Non-pigmented ciliary epithelial cell (primary cell): ENCODE measurements around the gene FAM234B.
A peak's percentile ranks its signal among the peaks of the same experiment; 100 is the strongest.

Experiments
- DNase-seq: peaks from one replicate; pipeline ENCODE4 v3.0.0-alpha.2; 2010; ENCODE audit warnings: low read depth

FAM234B gene, protein sequence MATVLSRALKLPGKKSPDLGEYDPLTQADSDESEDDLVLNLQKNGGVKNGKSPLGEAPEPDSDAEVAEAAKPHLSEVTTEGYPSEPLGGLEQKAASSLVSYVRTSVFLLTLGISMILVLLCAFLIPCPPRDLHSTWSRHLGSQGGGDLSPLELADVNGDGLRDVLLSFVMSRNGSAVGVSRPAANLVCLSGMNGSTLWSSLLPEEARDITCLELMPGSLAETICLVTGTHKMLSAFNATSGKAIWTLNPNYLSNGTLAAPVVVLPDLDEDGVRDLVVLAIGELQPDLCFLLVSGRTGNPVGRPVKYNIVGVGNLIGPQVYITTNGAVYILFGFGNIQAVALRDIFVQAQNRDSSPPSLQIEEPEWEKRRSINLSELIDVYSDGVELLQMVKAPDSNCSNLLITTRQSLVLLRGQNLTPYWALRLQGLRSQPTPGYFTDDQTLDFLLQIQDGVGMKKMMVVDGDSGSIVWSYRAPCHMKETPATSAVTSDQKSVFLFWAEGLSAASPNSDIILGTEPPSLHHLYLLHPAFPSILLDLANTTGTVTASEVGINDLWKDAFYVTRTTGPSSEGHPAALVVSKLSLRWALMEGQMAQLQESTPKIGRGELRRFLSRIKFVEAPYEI

DNA sequence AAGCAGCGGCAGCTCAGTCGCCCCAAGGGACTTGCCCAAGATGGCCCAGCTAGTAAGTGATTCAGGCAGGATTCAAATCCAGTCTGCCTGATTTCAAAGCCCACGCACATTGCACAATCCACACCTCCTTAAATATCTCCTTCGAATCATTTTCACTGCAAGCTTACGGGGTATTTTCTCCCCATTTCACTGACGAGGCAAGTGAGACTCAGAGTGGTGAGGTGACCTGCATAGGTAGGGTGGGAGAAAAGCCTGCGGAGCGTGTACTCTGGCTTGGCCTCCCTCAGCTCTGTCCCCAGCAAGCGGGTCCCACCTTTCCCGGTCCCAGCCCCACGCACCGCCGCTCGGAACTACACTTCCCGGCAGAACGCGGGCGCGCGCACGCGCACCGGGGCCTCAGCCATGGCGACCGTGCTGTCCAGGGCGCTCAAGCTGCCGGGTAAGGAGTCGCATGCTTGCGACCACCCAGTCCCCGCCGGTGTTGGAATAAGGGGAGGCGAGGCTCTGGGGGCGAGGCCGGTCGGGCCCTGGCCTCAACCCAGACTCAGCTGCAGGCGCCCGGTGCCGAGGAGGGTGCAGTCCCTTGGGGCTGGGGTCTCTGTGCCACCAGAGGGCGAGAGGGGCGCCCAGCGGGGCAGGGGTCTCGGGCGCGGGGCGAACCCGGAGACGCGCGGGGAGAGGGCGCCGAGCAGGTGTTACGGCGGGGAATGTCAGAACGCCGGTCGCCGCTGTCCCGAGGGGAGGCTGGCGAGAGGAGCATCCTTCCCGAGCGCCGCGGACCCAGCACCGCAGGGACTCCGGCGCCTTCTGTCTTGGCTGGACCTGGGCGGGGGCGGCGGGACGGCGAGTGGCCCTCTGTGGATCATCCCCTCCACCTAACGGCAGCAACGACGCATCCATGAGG is at the start of gene FAM234B:
FAM234B (plus strand) TSS at position 380 of the 904 bp plus-strand sequence; CDS start at position 403, 23 bp downstream.
- DNase-seq: peak; percentile 17

DNA sequence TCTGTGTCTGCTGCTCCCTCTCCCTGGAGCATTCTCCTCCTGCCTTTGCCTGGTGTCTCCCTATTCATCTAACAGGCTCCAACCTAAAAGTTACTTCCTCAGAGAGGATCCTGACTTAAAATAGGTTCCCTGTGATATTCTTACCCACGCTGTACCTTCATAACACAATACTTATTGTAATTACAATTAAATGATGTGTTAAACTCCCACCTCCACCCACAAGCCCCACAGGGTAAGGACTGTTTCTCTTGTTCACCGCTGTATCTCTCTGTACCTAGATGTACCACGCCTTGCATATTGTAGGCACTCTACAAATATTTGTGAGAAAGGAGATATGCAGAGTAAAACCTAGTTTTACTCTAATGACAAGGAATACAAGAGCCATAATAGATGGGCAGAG is 49.1 kb upstream of the FAM234B start:
- no peak for DNase-seq

DNA sequence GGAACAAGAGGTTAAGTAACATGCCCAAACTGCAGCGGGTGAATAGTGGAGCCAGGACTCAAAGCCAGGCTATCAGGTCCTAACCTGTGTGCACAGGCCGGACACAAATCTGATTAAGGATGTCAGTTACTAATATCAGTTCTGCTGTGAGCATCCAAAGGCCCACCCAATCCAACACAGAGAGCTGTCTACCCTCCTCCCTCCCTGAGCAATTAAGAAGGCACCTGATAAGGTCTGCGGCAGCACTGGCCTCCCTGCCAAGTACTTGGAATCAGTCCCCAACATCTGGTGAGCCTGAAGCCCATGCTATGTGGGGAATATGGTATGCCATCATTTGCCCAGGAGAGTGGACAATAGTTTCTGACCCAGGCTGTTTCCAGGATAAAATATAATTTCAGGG is 48.0 kb upstream of the FAM234B start:
- DNase-seq: no peak

DNA sequence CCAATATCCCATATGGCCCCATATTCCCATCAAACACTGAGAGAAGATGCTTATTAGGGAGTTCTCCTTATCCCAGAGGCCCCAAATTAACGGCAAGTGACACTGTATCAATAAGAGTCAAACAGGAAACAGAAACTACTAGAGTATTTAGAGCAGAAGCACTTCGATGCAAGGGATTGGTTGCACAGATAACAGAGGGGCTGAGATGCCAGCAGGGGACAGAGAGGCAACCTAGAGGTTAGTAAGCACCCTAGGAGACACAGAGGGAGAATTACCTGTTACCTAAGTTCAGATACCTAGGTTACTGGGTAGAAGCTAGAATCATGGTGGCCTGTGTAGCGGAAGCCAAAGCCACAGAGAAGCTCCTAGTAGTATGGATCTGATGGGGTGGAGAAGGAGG is 47.0 kb upstream of the FAM234B start:
- no peak for DNase-seq

DNA sequence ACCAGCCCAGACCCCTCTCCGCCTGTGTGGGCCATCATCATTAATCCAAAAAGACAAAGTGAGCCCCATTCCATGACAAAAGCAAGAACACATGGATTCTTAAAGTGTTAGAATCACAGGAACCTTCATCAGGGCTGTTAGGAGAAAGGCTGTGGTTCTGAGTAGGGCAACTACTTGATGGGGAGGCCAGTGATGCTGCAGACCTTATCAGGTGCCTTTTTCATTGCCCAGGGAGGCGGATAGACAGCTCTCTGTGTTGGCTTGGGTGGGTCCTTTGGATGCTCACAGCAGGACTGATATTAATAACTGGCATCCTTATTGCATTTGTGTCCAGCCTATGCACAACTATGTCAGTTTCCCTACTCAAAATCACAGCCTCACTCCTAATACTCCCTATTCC is 46.4 kb upstream of the FAM234B start:
- no peak for DNase-seq

DNA sequence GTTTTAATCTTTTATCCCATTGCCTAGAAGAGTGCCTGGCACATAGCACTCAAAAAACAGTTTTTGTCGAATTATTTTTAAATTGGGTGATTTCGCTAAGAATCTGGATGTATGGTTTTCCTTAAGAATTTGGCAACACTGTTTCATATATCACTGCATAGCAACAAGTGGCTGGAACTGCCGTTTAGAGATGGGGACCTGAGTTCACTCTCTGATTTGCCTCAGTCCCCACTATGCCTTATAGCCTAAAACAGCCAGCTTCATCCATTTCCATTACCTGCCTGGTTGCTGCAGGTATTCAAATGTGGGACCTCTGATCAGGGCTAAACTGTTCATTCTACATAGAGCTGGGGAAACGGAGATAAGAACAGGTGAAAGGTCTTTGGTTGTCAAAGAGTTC is 45.9 kb upstream of the FAM234B start:
- no peak for DNase-seq

DNA sequence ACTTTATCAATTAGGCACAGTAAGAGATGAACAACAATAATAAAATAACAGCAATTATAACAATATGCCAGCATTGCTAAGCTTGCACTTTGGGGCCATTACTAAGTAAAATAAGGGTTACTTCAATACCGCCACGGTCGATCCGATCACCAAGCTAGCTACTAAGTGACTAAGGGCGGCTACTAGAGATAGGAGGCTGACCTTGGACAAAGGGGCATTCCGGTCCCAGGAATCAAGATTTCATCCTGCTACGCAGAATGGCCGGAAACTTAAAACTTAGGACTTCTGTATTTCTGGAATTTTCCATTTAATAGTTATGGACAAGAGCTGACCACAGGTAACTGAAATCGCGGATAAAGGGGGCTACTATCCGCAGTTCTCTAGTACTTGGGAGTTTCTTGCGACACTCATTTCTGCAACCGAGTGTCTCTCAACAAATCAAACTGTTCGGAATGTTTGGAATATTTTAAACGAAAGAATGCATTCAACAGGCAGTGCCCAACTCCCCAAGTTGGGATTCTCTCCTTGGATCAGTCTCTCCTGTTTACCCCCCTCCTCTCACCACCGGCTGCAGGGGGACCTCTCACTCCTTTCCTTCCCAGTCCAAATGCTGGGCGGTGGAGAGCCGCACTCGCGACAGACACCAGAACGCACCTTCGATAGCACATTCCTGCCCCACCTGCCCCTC is 44.8 kb upstream of the FAM234B start:
- no peak for DNase-seq

DNA sequence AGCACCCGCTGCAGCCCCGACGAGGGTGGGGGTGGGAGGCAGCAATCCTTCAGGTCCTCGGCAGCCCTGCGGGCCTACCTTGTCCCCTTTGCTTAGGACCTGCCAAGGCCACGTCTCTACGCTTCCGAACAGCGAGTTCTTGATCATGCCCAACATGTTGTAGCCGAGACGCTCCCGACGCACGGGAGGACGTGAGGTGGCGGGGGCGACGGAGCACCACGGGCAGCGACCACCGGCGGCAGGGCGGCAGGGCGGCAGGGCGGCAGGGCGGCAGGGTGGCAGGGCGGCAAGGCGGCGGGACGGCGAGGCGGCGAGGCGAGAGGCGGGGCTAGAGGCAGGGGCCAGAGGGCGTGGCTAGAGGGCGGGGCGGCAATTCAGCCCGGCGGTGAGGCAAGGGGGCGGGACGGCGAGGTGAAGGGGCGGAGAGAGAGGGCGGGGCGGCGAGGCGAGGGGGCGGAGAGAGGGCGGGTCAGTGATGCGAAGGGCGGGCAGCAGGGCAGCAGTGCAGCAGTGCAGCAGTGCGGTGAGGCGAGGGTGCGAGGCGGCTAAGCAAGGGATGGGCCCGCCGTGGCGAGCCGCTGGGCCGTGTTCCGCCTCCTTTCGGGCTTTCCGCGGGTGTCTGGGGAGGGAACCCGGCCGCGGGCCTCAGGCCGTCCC is 44.1 kb upstream of the FAM234B start, which contains the start of gene HEBP1:
HEBP1 (minus strand) TSS at position 307 of the 657 bp plus-strand sequence; CDS start at position 156, 151 bp downstream.
- DNase-seq: no peak

DNA sequence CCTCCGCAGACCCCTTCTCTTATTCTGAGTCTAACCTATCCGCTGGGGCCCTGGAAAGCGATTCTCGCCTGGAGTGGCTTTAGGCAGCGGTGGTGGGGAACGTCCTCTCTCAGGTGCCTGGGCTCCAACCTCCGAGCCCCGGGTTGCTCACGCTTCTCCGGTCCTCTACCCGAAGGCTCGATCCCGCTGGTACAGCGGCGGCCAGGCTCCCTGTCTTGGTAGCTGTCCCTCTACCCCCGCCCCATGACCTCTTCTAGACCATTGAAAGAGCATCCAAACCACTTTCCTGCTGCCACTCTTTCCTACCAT is 43.6 kb upstream of the FAM234B start:
- DNase-seq: no peak

DNA sequence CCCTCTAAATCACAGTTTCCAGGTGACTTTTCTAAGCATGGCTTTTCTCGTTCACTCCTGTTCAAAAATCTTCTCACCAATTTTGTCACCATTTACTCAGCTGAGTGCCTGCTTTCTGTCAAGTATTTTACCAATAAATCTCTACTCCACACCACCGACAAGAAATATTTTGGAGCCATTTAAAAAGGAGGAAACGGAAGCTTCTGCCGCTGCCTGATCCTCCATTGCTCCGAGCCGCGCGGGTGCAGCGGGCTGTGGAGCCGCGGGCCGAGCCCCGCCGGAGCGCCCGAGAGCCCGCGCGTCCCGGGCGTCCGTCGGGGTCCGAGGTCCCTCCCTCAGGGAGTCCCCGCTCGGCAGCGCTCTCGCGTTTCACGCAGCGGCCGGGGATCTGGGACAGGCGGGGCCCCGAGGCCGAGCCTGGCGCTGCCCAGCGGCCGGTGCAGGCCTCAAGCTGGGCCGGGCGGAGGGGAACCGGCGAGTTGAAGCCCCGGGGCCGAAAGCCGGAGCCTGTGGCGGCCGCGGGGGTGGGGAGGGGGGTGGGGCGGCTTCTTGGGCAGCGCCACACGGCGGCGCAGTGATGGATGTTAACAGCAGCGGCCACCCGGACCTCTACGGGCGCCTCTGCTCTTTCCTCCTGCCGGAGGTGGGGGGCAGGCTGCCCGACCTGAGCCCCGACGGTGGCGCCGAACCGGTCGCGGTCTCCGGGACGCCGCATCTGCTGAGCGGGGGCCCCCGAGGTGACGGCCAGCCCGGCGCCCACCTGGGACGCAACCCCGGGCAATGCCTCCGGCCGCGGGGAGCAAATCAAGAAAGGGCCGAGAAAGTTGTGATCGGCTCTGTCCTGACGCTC is 43.0 kb upstream of the FAM234B start:
- DNase-seq: no peak

DNA sequence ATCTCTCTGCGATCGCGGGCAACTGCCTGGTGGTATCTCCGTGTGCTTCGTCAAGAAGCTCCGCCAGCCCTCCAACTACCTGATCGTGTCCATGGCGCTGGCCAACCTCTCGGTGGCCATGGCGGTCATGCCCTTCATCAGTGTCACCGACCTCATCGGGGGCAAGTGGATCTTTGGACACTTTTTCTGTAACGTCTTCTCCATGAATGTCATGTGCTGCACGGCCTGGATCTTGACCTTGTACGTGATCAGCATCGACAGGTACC is 42.5 kb upstream of the FAM234B start:
- DNase-seq: no peak

DNA sequence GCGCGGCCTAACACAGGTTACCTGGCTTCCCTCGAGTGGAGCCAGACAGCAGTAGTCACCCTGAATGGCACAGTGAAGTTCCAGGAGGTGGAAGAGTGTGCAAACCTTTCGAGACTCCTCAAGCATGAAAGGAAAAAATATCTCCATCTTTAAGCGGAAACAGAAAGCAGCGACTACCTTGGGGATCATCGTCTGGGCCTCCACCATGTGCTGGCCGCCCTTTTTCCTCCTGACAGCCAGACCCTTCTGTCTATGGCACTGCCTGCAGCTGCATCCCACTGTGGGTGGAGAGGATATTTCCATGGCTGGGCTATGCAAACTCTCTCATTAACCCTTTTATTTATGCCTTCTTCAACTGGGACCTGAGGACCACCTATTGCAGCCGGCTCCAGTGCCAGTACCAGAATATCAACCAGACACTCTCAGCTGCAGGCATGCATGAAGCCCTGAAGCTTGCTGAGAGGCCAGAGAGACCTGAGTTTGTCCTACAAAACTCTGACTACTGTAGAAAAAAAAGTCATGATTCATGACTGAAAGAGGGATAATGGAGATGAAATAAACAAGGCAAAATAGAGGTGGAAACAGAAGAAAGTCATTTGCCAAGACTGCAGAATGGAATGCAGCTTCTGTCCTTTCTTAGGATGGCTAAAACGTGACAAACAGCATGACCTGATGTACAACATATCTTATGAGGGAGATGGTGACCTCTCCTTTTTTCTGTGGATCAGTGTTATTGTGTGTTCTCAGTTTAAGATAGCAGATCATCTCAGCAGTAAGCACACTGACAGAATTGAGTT is 41.7 kb upstream of the FAM234B start:
- DNase-seq: no peak

DNA sequence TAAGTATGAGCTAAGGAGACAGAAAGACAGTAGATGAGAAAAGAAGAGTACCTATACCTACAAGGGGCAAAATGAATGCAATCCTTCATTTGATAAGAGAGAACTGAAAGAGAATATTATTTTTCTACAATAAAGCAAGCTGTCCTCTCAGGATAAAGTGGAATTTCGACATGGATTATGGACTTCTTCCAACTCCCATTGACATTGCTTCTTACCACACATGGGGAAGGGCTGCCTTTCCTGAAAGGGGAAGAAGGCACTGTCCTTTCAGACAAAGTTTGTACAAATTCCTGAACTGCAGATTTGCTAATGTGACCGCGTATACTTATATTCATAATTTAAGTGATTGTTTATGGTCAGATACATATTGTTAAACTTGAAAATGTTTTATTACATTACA is 39.8 kb upstream of the FAM234B start:
- no peak for DNase-seq

DNA sequence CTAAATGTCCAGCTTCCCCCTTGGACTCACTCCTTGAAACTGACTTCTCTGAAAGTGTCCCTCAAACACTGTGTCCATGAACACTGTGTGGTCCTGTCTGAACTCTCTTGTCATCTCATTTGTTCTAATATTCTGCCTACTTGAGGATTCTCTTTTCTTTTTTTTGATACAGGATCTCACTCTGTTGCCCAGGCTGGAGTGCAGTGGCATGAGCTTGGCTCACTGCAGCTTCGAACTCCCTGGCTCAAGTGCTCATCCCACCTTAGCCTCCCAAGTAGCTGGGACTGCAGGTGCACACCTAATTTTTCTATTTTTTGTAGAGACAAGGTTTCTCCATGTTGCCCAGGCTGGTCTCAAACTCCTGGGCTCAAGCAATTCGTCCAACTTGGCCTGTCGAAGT is 39.2 kb upstream of the FAM234B start:
- DNase-seq: no peak

DNA sequence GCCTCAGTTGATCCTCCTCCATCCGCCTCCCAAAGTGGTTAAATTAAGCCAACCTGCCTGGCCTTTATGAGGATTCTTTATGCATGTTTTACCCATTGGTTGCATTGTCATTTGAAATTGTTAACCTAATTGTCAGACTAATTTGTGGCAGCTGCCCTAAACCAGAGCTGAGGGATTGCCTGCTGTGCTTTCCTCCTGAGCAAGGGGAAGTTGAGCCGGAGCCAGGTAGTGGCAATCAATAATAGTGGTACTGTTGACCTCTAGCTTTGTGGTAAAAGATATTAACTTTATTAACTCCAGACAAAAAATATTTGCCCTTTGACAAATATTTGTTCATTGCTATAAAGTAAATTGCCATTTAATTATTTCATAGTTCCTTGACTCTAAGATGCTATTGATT is 38.5 kb upstream of the FAM234B start:
- DNase-seq: no peak

DNA sequence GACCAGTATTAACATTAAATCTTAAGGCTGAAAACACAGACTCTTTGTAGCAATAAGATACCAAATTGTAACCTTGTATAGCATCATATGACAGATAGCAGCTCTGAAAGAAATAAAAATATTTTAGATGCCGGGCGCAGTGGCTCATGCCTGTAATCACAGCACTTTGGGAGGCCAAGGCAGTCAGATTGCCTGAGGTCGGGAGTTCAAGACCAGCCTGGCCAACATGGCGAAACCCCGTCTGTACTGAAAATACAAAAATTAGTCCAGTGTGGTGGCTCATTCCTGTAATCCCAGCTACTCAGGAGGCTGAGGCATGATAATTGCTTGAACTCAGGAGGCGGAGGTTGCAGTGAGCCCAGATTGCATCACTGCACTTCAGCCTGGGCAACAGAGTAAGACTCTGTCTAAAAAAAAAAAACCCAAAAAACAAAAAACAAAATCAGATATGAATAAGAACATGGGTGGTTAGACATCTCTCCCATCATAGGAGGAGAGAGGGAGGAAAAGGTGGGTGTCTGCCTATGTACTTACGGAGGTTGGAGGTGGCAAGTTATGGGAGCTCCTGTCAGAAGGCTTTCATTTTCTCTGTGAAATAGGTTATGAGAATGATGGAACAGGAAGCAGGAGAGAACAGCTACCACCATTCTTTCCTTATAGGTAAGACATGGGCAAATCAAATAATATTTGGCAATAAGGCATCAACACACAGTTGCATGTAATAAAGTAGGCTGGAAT is 36.5 kb upstream of the FAM234B start:
- DNase-seq: no peak

DNA sequence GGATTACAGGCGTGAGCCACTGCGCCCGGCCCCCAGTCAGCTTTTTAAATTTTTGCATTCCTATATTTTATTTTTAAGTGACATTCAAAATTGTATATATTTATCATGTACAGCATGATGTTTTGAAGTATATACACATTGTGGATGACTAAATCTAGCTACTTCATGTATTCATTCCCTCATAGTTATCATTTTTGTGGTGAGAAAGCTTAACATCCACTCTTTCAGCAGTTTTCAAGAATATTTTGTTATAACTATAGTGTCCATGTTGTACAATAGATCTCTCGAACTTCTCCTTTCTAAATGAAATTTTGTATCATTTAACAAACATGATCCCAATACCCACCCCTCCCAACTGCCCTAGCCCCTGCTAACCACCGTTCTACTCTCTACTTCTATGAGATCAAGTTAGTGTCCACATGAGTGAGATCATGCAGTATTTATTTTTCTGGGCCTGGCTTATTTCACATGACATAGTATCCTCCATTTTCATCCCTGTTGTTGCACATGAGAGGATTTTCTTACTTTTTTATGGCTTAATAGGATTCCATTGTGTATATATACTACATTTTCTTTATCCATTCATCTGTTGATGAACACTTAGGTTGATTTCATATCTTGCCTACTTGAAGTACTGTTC is 35.3 kb upstream of the FAM234B start:
- no peak for DNase-seq

DNA sequence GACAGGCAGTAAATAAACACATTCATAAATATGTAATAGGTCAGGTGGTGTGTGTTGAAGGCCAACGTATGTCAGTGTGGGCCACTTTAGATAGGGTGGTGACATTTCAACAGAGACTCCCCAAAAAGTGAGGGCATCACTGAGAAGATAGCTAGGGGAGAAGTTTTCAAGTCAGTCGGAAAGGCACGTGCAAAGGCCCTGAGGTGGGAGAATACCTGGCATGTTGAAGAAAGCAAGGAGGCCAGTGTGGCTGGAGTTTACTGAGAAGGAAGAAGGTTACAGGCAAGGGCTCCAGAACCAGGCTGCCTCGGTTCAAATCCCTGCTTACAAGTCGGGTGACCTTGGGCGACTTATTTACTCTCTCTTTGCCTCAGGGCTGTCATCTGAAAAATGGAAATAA is 33.1 kb upstream of the FAM234B start:
- DNase-seq: no peak

DNA sequence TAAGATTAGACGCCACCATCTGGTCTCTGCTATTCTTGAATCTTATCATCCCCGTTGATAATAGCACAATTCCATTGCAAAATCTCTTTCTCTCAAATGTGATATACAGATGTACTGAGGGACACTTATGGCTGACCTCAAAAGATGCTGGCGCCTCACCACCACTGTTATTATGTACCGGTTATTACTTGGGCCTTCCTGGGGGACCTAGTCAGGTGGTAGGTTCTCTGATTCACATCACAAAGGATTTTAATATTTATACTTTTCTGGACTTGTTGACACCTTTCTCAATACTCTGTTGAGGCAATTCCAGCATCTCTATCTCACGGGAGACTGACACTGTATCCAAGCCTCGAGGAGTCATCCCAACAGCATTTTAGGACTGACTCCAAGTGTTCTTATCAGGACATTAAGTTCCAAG is 21.3 kb upstream of the FAM234B start:
- DNase-seq: no peak
